ENCODE measurements around the gene SLC25A22. TPM values are rescaled to one million over a fixed set of nuclear protein-coding genes. Genes with fewer than 3 reads are reported as not detected.

SLC25A22 gene
- polyA plus RNA-seq, 1 of the 3 experiments (the other 2 are of a cell fraction): 50.9 TPM

GRCh38 chr11:793556-793955 lies 4.5 kb downstream of the SLC25A22 start:
- TF ChIP-seq ZBTB33 (IDR thresholded peaks at IDR 0.05; ENCODE audit: borderline replicate concordance, low read depth) (no peak), USF2 (IDR thresholded peaks at IDR 0.05; ENCODE audit: borderline replicate concordance, low read depth, low read length) (no peak), RFX5 (IDR thresholded peaks at IDR 0.05; ENCODE audit: low read length) (no peak)
- no peaks in the 10 kb centered on the region for H3K27me3 ChIP-seq (ENCODE audit: insufficient read depth)
- no peak for DNase-seq
- no peak overlapping the region for H3K9ac ChIP-seq
- 90% methylated on average over 6 of the region's 7 CpGs for WGBS (ENCODE audit: low lambda C conversion rate)
- ChIA-PET CTCF (interaction anchor here (1.6 to 6.3 kb wide), 2 partner anchors 10 to 55 kb away, joined by 7 to 43 read pairs; no protein-coding TSS in a partner anchor), POLR2A (interaction anchor here (0.9 to 2.5 kb wide), 3 partner anchors 10 to 17 kb away, joined by 3 to 8 read pairs (median 3); partner anchors contain the start of genes GATD1 and RPLP2)
- peaks cover 8 to 50% of the 10 kb centered on the region in 2 experiments; a peak in 2 of 4 replicates for H3K4me1 ChIP-seq (ENCODE audit: control insufficient read depth in 1 of 2, insufficient read depth in 2 of 2, low read depth in 1 of 2, low read length in 1 of 2)
- H3K36me3 ChIP-seq (replicated peaks in 1 of 2; ENCODE audit: control insufficient read depth in 1 of 2, insufficient read depth in 2 of 2, low read length in 1 of 2): peaks cover 0 to 30% of the 10 kb centered on the region in 2 experiments
- no peaks in the 10 kb centered on the region for H4K20me1 ChIP-seq (ENCODE audit: insufficient read depth)
- no peaks in the 10 kb centered on the region for H3K9me3 ChIP-seq
- H2AFZ ChIP-seq (ENCODE audit: low read depth): no peak overlapping the region
- H3K4me2 ChIP-seq: no peak overlapping the region
- H3K27ac ChIP-seq (ENCODE audit: low read depth in 2 of 2, low read length in 1 of 2): no peak overlapping the region; a peak in 1 of 4 replicates
- H3K9me2 ChIP-seq: no peaks in the 10 kb centered on the region
- H3K4me3 ChIP-seq (ENCODE audit: low read depth in 2 of 2, low read length in 1 of 2): no peak overlapping the region
- peaks cover 18% of the 10 kb centered on the region for H3F3A ChIP-seq (replicated peaks; ENCODE audit: insufficient read depth)
- H3K79me2 ChIP-seq (ENCODE audit: insufficient read depth): peaks cover 20% of the 10 kb centered on the region

- H3K9ac ChIP-seq: no peak overlapping the region
- no peak overlapping the region for H2AFZ ChIP-seq (ENCODE audit: low read depth)
- H4K20me1 ChIP-seq (ENCODE audit: insufficient read depth): no peaks in the 10 kb centered on the region
- peaks cover 20% of the 10 kb centered on the region for H3K79me2 ChIP-seq (ENCODE audit: insufficient read depth)
- ChIA-PET POLR2A (interaction anchor here (1.0 kb wide), 1 partner anchor 16 kb away, joined by 3 read pairs; the partner anchor contains the start of gene GATD1), CTCF (interaction anchor here (6.3 kb wide), 1 partner anchor 9 kb away, joined by 43 read pairs; no protein-coding TSS in a partner anchor)
- peaks cover 8 to 48% of the 10 kb centered on the region in 2 experiments; a peak in 2 of 4 replicates for H3K4me1 ChIP-seq (ENCODE audit: control insufficient read depth in 1 of 2, insufficient read depth in 2 of 2, low read depth in 1 of 2, low read length in 1 of 2)
- H3K36me3 ChIP-seq (replicated peaks in 1 of 2; ENCODE audit: control insufficient read depth in 1 of 2, insufficient read depth in 2 of 2, low read length in 1 of 2): peaks cover 0 to 30% of the 10 kb centered on the region in 2 experiments
- peaks cover 18% of the 10 kb centered on the region for H3F3A ChIP-seq (replicated peaks; ENCODE audit: insufficient read depth)
- DNase-seq: no peak
- H3K9me3 ChIP-seq: no peaks in the 10 kb centered on the region
- H3K4me2 ChIP-seq: no peak overlapping the region
- H3K9me2 ChIP-seq: no peaks in the 10 kb centered on the region
- 93% methylated on average over 11 of the region's 13 CpGs for WGBS (ENCODE audit: low lambda C conversion rate)
- no peak for TF ChIP-seq YY1 (IDR thresholded peaks at IDR 0.05; ENCODE audit: low read depth)
- TF ChIP-seq POLR2AphosphoS5 (IDR thresholded peaks at IDR 0.05; ENCODE audit: low read depth, low read length): no peak
- no peak for TF ChIP-seq USF2 (IDR thresholded peaks at IDR 0.05; ENCODE audit: borderline replicate concordance, low read depth, low read length)
- TF ChIP-seq CHD2 (IDR thresholded peaks at IDR 0.05; ENCODE audit: low read length, partially characterized antibody): no peak
- TF ChIP-seq MXI1 (IDR thresholded peaks at IDR 0.05; ENCODE audit: low read depth, low read length): no peak
- no peak for TF ChIP-seq FOSL2 (IDR thresholded peaks at IDR 0.05; ENCODE audit: borderline replicate concordance, low read depth)
- no peaks in the 10 kb centered on the region for H3K27me3 ChIP-seq (ENCODE audit: insufficient read depth)
- H3K27ac ChIP-seq (ENCODE audit: low read depth in 2 of 2, low read length in 1 of 2): no peak overlapping the region; a peak in 1 of 4 replicates
- H3K4me3 ChIP-seq (ENCODE audit: low read depth in 2 of 2, low read length in 1 of 2): no peak overlapping the region
These were observed 5.2 kb downstream of the SLC25A22 start for GRCh38 chr11:792873-793272.
